HEK293 (cell line): ENCODE measurements around the gene ZNF587B.
A peak's percentile ranks its signal among the peaks of the same experiment; 100 is the strongest.

Experiments used
- CTCF ChIA-PET: fragments of 350-600 bp; formaldehyde crosslinking; extraction: SDS; loops from one replicate; lab custom pipeline; 2021; ENCODE audit warnings: antibody characterized with exemption; lab: Yijun Ruan, JAX
- POLR2A ChIA-PET: fragments of 300-600 bp; formaldehyde crosslinking; extraction: SDS; loops from one replicate; lab custom pipeline; 2020; ENCODE audit warnings: antibody characterized with exemption, inconsistent platforms; lab: Yijun Ruan, JAX
- H3K27ac ChIP-seq: fragments of 200-500 bp; sonication (Bioruptor generic); 2 replicates; pipeline ENCODE4 v1.5.1; 2014; ENCODE audit warnings: low read depth, low read length, control low read depth, inconsistent platforms; ENCODE audit errors: extremely low read depth
- H3K36me3 ChIP-seq, 2 experiments: fragments of 200-500 bp in 1 of 2; sonication (Bioruptor generic) in 1 of 2; 1 replicate in 1 of 2; 2 replicates in 1 of 2; pipeline ENCODE4 v1.5.1; 2014 to 2017; ENCODE audit warnings: inconsistent platforms in 2 of 2, low read length in 2 of 2; ENCODE audit not compliant: control insufficient read depth in 2 of 2, insufficient read depth in 1 of 2
- H3K4me1 ChIP-seq: fragments of 200-500 bp; sonication (Bioruptor generic); 2 replicates; pipeline ENCODE4 v1.5.1; 2014; ENCODE audit warnings: mild to moderate bottlenecking, low read length, inconsistent platforms; ENCODE audit not compliant: control insufficient read depth, insufficient read depth
- H3K4me3 ChIP-seq: 2 replicates; pipeline ENCODE4 v1.5.1; 2011; ENCODE audit warnings: low read depth, mild to moderate bottlenecking, control low read depth, low read length, moderate library complexity
- H3K9me3 ChIP-seq: fragments of 200-500 bp; sonication (Bioruptor generic); 2 replicates; pipeline ENCODE4 v1.5.1; 2014; ENCODE audit warnings: low read depth, low read length, inconsistent platforms; ENCODE audit not compliant: control insufficient read depth, insufficient read depth
- KLF7 ChIP-seq: fragments of 450-650 bp; formaldehyde crosslinking; IDR thresholded peaks from 2 replicates; pipeline ENCODE4 v1.5.1; 2016; ENCODE audit warnings: missing biosample characterization, missing genetic modification characterization, borderline replicate concordance
- PRDM1 ChIP-seq: fragments of 450-650 bp; formaldehyde crosslinking; IDR thresholded peaks from 2 replicates; pipeline ENCODE4; 2016; ENCODE audit warnings: missing biosample characterization, missing genetic modification characterization
- PRDM10 ChIP-seq: fragments of 450-650 bp; formaldehyde crosslinking; IDR thresholded peaks from 2 replicates; pipeline ENCODE4 v1.5.1; 2016; ENCODE audit warnings: missing biosample characterization, missing genetic modification characterization
- PRDM6 ChIP-seq: fragments of 450-650 bp; formaldehyde crosslinking; IDR thresholded peaks from 2 replicates; pipeline ENCODE4 v1.5.1; 2017; ENCODE audit warnings: missing biosample characterization, missing genetic modification characterization
- ZEB2 ChIP-seq: fragments of 450-650 bp; formaldehyde crosslinking; IDR thresholded peaks from 2 replicates; pipeline ENCODE4 v1.5.1; 2016; ENCODE audit warnings: missing biosample characterization, missing genetic modification characterization
- ZNF148 ChIP-seq: fragments of 450-650 bp; formaldehyde crosslinking; IDR thresholded peaks from 2 replicates; pipeline ENCODE4 v1.5.0; 2017; ENCODE audit warnings: missing biosample characterization, missing genetic modification characterization, borderline replicate concordance
- ZNF202 ChIP-seq: fragments of 450-650 bp; formaldehyde crosslinking; IDR thresholded peaks from 2 replicates; pipeline ENCODE4 v1.5.1; 2016; ENCODE audit warnings: missing biosample characterization, missing genetic modification characterization, borderline replicate concordance
- ZNF211 ChIP-seq: fragments of 450-650 bp; formaldehyde crosslinking; IDR thresholded peaks from 2 replicates; pipeline ENCODE4 v1.5.1; 2016; ENCODE audit warnings: low read depth, missing biosample characterization, missing genetic modification characterization
- ZNF366 ChIP-seq: fragments of 450-650 bp; formaldehyde crosslinking; conservative IDR thresholded peaks from 2 replicates; pipeline ENCODE4 v1.5.1; 2016; ENCODE audit warnings: missing biosample characterization, missing genetic modification characterization
- ZNF544 ChIP-seq: fragments of 450-650 bp; formaldehyde crosslinking; IDR thresholded peaks from 2 replicates; pipeline ENCODE4 v1.5.0; 2017; ENCODE audit warnings: missing biosample characterization, missing genetic modification characterization
- ZNF600 ChIP-seq: fragments of 450-650 bp; formaldehyde crosslinking; IDR thresholded peaks from 2 replicates; pipeline ENCODE4 v1.5.1; 2016; ENCODE audit warnings: missing biosample characterization, missing genetic modification characterization
- TF ChIP-seq, protein P1 (sequence below): fragments of 450-650 bp; IDR thresholded peaks from 2 replicates; pipeline ENCODE4 v1.5.1; 2018; ENCODE audit warnings: missing biosample characterization, mild to moderate bottlenecking, missing genetic modification characterization

Gene ZNF587B

GRCh38 chr19:57803265-57803593, 26.9 kb upstream of the ZNF587B start:
- 0 out of 2 replicates have a peak overlapping the region, but pooled peaks have one; percentile 41 for H3K27ac ChIP-seq
- H3K36me3 ChIP-seq: peaks cover 27 to 34% of the 10 kb centered on the region in 2 experiments; a peak in 2 of 3 replicates
- TF ChIP-seq ZNF211 (tag by site-specific recombination) (no peak), ZNF366 (tag by site-specific recombination) (peak; percentile 34; the same call in 1 of the 2 replicates), PRDM1 (tag by site-specific recombination) (peak; percentile 98)
- no peaks in the 10 kb centered on the region for H3K9me3 ChIP-seq
- H3K4me3 ChIP-seq: peak overlapping the region; percentile 42
- CTCF ChIA-PET: interaction anchor here (1.2 kb wide), 1 partner anchor 235 kb away, joined by 3 read pairs; no protein-coding TSS in a partner anchor
- POLR2A ChIA-PET: no interaction called here
- peaks cover 6% of the 10 kb centered on the region; the same call in 1 of the 2 replicates for H3K4me1 ChIP-seq

- ChIA-PET CTCF (interaction anchor here (1.2 kb wide), 1 partner anchor 236 kb away, joined by 3 read pairs; no protein-coding TSS in a partner anchor), POLR2A (interaction anchor here (1.2 to 1.4 kb wide), 2 partner anchors 11 to 16 kb away, joined by 9 to 10 read pairs; partner anchors contain the start of gene ZNF552)
- Histone ChIP-seq H3K4me1 (peaks cover 6% of the 10 kb centered on the region; the same call in 1 of the 2 replicates), H3K4me3 (peak overlapping the region; percentile 42), H3K27ac (peak overlapping the region; percentile 41; the same call in 1 of the 2 replicates), H3K9me3 (no peaks in the 10 kb centered on the region), H3K36me3 (peaks cover 32 to 34% of the 10 kb centered on the region in 2 experiments; a peak in 2 of 3 replicates)
- TF ChIP-seq KLF7 (tag by site-specific recombination): no peak
- no peak for TF ChIP-seq ZEB2 (tag by site-specific recombination)
- TF ChIP-seq PRDM1 (tag by site-specific recombination): peak; percentile 54; the same call in 1 of the 2 replicates
- TF ChIP-seq, protein P1, sequence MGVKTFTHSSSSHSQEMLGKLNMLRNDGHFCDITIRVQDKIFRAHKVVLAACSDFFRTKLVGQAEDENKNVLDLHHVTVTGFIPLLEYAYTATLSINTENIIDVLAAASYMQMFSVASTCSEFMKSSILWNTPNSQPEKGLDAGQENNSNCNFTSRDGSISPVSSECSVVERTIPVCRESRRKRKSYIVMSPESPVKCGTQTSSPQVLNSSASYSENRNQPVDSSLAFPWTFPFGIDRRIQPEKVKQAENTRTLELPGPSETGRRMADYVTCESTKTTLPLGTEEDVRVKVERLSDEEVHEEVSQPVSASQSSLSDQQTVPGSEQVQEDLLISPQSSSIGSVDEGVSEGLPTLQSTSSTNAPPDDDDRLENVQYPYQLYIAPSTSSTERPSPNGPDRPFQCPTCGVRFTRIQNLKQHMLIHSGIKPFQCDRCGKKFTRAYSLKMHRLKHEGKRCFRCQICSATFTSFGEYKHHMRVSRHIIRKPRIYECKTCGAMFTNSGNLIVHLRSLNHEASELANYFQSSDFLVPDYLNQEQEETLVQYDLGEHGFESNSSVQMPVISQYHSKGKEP (tag by site-specific recombination): no peak
- no peak for TF ChIP-seq ZNF148
- 0 out of 2 replicates have a peak, but pooled peaks have one; percentile 18 for TF ChIP-seq PRDM10 (tag by site-specific recombination)
- no peak for TF ChIP-seq PRDM6
- 0 out of 2 replicates have a peak, but pooled peaks have one; percentile 26 for TF ChIP-seq ZNF202 (tag by site-specific recombination)
- TF ChIP-seq ZNF544 (tag by site-specific recombination): no peak
- no peak for TF ChIP-seq ZNF600 (tag by site-specific recombination)
Measured at GRCh38 chr19:57803594-57804325, 26.3 kb upstream of the ZNF587B start.
